Measurements from ENCODE around the gene DNASE2B.

DNA sequence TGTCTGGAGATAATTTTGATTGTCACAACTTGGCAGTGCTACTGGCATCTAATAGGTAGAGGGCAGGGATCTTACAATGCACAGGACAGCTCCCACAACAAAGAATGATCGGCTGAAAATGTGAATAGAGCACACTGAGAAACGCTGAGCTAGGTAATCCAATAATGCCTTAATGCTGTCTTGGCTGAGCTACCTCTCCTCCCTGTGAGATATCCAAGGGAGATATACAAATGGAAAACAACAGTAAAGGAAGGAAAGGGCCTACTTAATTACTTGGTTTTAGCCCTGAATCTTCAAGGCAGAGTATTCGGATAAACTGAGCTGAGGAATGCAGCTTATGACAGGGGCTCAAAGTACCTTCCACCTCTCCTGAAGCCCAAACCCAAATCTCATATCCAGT, 2.9 kb downstream of the DNASE2B start:
- TF ChIP-seq CTCF (conservative IDR thresholded peaks at IDR 0.05), result no peak
- no peak for TF ChIP-seq EZH2 (IDR thresholded peaks at IDR 0.05; ENCODE audit: low read depth)

Data from PC-9 (cell line).